ENCODE results near the gene ELMO1.

The ELMO1 gene

GRCh38 chr7:37398403-37398802 lies 50.3 kb downstream of the ELMO1 start:
- Histone ChIP-seq H3K27ac (ENCODE audit: low read length) (no peak overlapping the region), H3K9me3 (ENCODE audit: insufficient read depth, low read length, severe bottlenecking) (no peaks in the 10 kb centered on the region), H3K27me3 (ENCODE audit: insufficient read depth, low read length, poor library complexity) (peaks cover 5% of the 10 kb centered on the region), H3K36me3 (ENCODE audit: insufficient read depth, low read length) (no peaks in the 10 kb centered on the region), H3K4me3 (ENCODE audit: low read depth in 1 of 2, low read length in 2 of 2) (no peak overlapping the region), H3K79me2 (ENCODE audit: insufficient read depth, low read length) (no peaks in the 10 kb centered on the region), H3K4me2 (ENCODE audit: insufficient read depth, low read length) (no peak overlapping the region), H2AFZ (ENCODE audit: low read depth, low read length) (no peak overlapping the region), H4K20me1 (ENCODE audit: insufficient read depth, low read length) (no peaks in the 10 kb centered on the region), H3K4me1 (ENCODE audit: insufficient read depth, low read length) (no peaks in the 10 kb centered on the region), H3K9ac (ENCODE audit: low read depth, low read length) (no peak overlapping the region)
- no peak for DNase-seq
- TF ChIP-seq EZH2 (IDR thresholded peaks at IDR 0.05; ENCODE audit: borderline replicate concordance, low read depth, low read length, severe bottlenecking) (no peak), CTCF (IDR thresholded peaks at IDR 0.05; ENCODE audit: borderline replicate concordance, extremely low read depth, low read length, poor library complexity, severe bottlenecking) (no peak)
- no peak for ATAC-seq (ENCODE audit: insufficient read depth, low read depth)

GRCh38 chr7:37395618-37396259 lies 52.9 kb downstream of the ELMO1 start:
- H3K27me3 ChIP-seq (ENCODE audit: insufficient read depth, low read length, poor library complexity): peaks cover 5% of the 10 kb centered on the region
- H2AFZ ChIP-seq (ENCODE audit: low read depth, low read length): no peak overlapping the region
- DNase-seq: no peak
- TF ChIP-seq CTCF (IDR thresholded peaks at IDR 0.05; ENCODE audit: borderline replicate concordance, extremely low read depth, low read length, poor library complexity, severe bottlenecking) (no peak), EZH2 (IDR thresholded peaks at IDR 0.05; ENCODE audit: borderline replicate concordance, low read depth, low read length, severe bottlenecking) (no peak)
- no peaks in the 10 kb centered on the region for H3K79me2 ChIP-seq (ENCODE audit: insufficient read depth, low read length)
- H3K4me3 ChIP-seq (ENCODE audit: low read depth in 1 of 2, low read length in 2 of 2): no peak overlapping the region
- no peak for ATAC-seq (ENCODE audit: insufficient read depth, low read depth)
- H3K4me2 ChIP-seq (ENCODE audit: insufficient read depth, low read length): no peak overlapping the region
- H3K27ac ChIP-seq (ENCODE audit: low read length): no peak overlapping the region
- H3K9me3 ChIP-seq (ENCODE audit: insufficient read depth, low read length, severe bottlenecking): no peaks in the 10 kb centered on the region
- no peaks in the 10 kb centered on the region for H3K36me3 ChIP-seq (ENCODE audit: insufficient read depth, low read length)
- H4K20me1 ChIP-seq (ENCODE audit: insufficient read depth, low read length): no peaks in the 10 kb centered on the region
- H3K4me1 ChIP-seq (ENCODE audit: insufficient read depth, low read length): no peaks in the 10 kb centered on the region
- no peak overlapping the region for H3K9ac ChIP-seq (ENCODE audit: low read depth, low read length)

- peaks cover 5% of the 10 kb centered on the region for H3K27me3 ChIP-seq (ENCODE audit: insufficient read depth, low read length, poor library complexity)
- H3K79me2 ChIP-seq (ENCODE audit: insufficient read depth, low read length): no peaks in the 10 kb centered on the region
- no peak overlapping the region for H3K4me2 ChIP-seq (ENCODE audit: insufficient read depth, low read length)
- H3K9ac ChIP-seq (ENCODE audit: low read depth, low read length): no peak overlapping the region
- no peaks in the 10 kb centered on the region for H3K4me1 ChIP-seq (ENCODE audit: insufficient read depth, low read length)
- DNase-seq: no peak
- no peak overlapping the region for H3K4me3 ChIP-seq (ENCODE audit: low read depth in 1 of 2, low read length in 2 of 2)
- H2AFZ ChIP-seq (ENCODE audit: low read depth, low read length): no peak overlapping the region
- TF ChIP-seq CTCF (IDR thresholded peaks at IDR 0.05; ENCODE audit: borderline replicate concordance, extremely low read depth, low read length, poor library complexity, severe bottlenecking): no peak
- TF ChIP-seq EZH2 (IDR thresholded peaks at IDR 0.05; ENCODE audit: borderline replicate concordance, low read depth, low read length, severe bottlenecking): no peak
- H3K27ac ChIP-seq (ENCODE audit: low read length): no peak overlapping the region
- no peaks in the 10 kb centered on the region for H3K36me3 ChIP-seq (ENCODE audit: insufficient read depth, low read length)
- H4K20me1 ChIP-seq (ENCODE audit: insufficient read depth, low read length): no peaks in the 10 kb centered on the region
- H3K9me3 ChIP-seq (ENCODE audit: insufficient read depth, low read length, severe bottlenecking): no peaks in the 10 kb centered on the region
- ATAC-seq (ENCODE audit: insufficient read depth, low read depth): no peak
Observed at GRCh38 chr7:37394158-37394557, 54.5 kb downstream of the ELMO1 start.

All from DND-41 (cell line).